Body of pancreas (tissue), 4 donors: ENCODE data around the gene KRT222.

Source experiments
- CTCF ChIP-seq, 7 experiments: fragments of 450-650 bp in 4 of 7; fragments of 200-600 bp in 3 of 7; sonication (generic) in 3 of 7; IDR thresholded peaks; one replicate each; pipeline ENCODE4 v1.5.1; 2016 to 2019; ENCODE audit warnings: antibody characterized with exemption in 7 of 7
- POLR2A ChIP-seq, 3 donors: fragments of 450-650 bp; IDR thresholded peaks; one replicate each; pipeline ENCODE4 v1.6.1; 2016; ENCODE audit warnings: antibody characterized with exemption in 3 of 3, mild to moderate bottlenecking in 2 of 3

- TF ChIP-seq CTCF (IDR thresholded peaks at IDR 0.05) (no peak), POLR2A (IDR thresholded peaks at IDR 0.05) (no peak)
These were observed 14.5 kb upstream of the KRT222 start for GRCh38 chr17:40679523-40679907.
